Motor neuron (in vitro differentiated cells): Measurements from ENCODE around the gene FRMD4A. TPM values are rescaled to one million over a fixed set of nuclear protein-coding genes. Genes with fewer than 3 reads are reported as not detected.

Source experiments
- ATAC-seq, 8 experiments: fragments of 200-7000 bp; cut with Tn5 transposase; replicated peaks in 6 of 8; 2 replicates each; pipeline ENCODE4 v1.8.0; 2021; ENCODE audit warnings: mild to moderate bottlenecking in 8 of 8, moderate library complexity in 8 of 8
- H3K27ac ChIP-seq, 2 donors: fragments of 250-450 bp; sonication (Bioruptor Pico); 2 replicates each; pipeline ENCODE4 v1.9.0; 2021; ENCODE audit warnings: antibody characterized with exemption in 2 of 2, mild to moderate bottlenecking in 2 of 2, moderate library complexity in 1 of 2
- H3K4me1 ChIP-seq, 2 donors: fragments of 250-450 bp; sonication (Bioruptor Pico); replicated peaks in 1 of 2; 2 replicates each; pipeline ENCODE4 v1.6.1; 2021; ENCODE audit warnings: antibody characterized with exemption in 2 of 2, mild to moderate bottlenecking in 2 of 2, moderate library complexity in 1 of 2
- H3K4me3 ChIP-seq, 5 donors: fragments of 250-450 bp; sonication (Bioruptor Pico); 2 replicates each; pipeline ENCODE4 v1.9.0; 2021; ENCODE audit warnings: antibody characterized with exemption in 5 of 5, mild to moderate bottlenecking in 5 of 5, moderate library complexity in 4 of 5
- WGBS, 10 experiments: fragments of 450-650 bp; shearing (Covaris generic); methylation state at CpG; one replicate each; pipeline ENCODE4 v1.0.0; 2022; 5-methylcytosine and 5-hydroxymethylcytosine counted together
- in situ Hi-C, 9 experiments: fragments of 400-800 bp; cut with MboI; loops; one replicate each; pipeline ENCODE4 v1.15.0; 2021; ENCODE audit warnings: low sequenced_read_pairs in 9 of 9, low pct_unique_long_range_greater_than_20kb in 2 of 9; ENCODE audit not compliant: unreplicated experiment in 9 of 9
- total RNA-seq, 8 experiments: library from RNA; unstranded; fragments of 300-600 nt; gene quantifications; 2 replicates each; pipeline versions ENCODE4 v1.2.3 to v1.2.4, GENCODE V29; 2022

Gene FRMD4A
- total RNA-seq, 8 experiments from 2014 or later: 18.6 to 87.3 (median 44.5) TPM

DNA sequence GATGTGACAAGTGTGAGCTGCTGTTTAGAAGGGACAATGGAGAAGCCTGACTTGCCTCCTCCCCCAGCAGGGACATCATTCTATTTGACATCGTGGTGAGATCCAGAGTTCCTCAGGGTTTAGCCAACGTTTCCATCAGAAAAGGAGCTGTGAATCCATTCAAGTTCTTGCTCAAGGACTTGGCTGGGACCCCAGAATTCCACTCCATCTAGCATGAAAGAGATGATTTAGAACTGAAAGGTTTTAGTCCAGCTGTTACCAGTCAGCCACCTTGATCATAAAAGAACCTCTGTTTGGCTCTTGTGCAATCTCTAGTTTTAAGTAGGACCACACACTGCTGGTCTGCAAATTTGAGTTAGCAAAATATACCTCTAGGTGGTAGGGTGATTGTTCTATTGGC lies 337.6 kb downstream of the FRMD4A start:
- peak in 4 of 8 experiments; percentile 3 to 44 (median 8) for ATAC-seq
- Histone ChIP-seq H3K4me1 (peaks cover 3 to 23% of the 10 kb centered on the region in 2 donors), H3K4me3 (no peak overlapping the region), H3K27ac (no peak overlapping the region)
- 0 to 33% (median 15%) methylated on average over 1 to 2 of the region's 2 CpGs; no CpG with 5 or more reads in 3 of the 10 experiments for WGBS, 10 experiments
- in situ Hi-C loops: no loop called here

DNA sequence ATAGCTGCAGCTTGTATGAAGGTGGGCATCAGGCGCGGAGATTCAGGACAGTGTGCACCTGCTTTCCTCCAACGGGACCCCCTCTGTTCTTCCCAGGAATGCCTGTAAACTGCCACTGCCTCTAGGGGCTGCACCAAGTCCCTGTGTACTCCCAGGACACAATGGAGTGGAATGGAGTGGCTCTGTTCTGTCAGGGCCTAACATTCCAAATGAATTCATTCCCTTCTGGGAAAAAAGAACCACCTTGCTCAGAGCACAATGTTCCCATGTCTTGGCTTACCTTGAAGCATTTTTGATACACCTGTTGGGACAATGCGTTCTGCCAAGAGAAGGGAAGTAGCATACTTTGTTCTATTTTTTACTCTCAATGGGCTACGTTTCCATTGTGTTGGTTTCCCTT lies 339.4 kb downstream of the FRMD4A start:
- H3K4me1 ChIP-seq: peaks cover 11 to 32% of the 10 kb centered on the region in 2 donors
- no peak overlapping the region for H3K27ac ChIP-seq
- H3K4me3 ChIP-seq: no peak overlapping the region
- in situ Hi-C loops: no loop called here
- ATAC-seq: peak in 3 of 8 experiments; percentile 20 to 72 (median 45)
- WGBS, 10 experiments: 38 to 95% (median 82%) methylated on average over 2 to 4 of the region's 5 CpGs

- in situ Hi-C loops: no loop called here
- Histone ChIP-seq H3K4me1 (peaks cover 11 to 32% of the 10 kb centered on the region in 2 donors), H3K4me3 (no peak overlapping the region), H3K27ac (no peak overlapping the region)
- 15 to 100% (median 58%) methylated on average over 2 to 7 of the region's 7 CpGs; no CpG with 5 or more reads in 1 of the 10 experiments for WGBS, 10 experiments
- peak in 3 of 8 experiments; percentile 31 to 66 (median 46) for ATAC-seq
These were observed 339.8 kb downstream of the FRMD4A start for GRCh38 chr10:13990946-13991345.

- 3 to 89% (median 50%) methylated on average over 1 to 9 of the region's 12 CpGs; no CpG with 5 or more reads in 1 of the 10 experiments for WGBS, 10 experiments
- Histone ChIP-seq H3K4me3 (no peak overlapping the region), H3K4me1 (peaks cover 11 to 32% of the 10 kb centered on the region in 2 donors), H3K27ac (peak overlapping the region in 1 of 2 donors; percentile 16)
- peak in 3 of 8 experiments; percentile 8 to 36 (median 28) for ATAC-seq
- in situ Hi-C loops: no loop called here
These were observed 340.3 kb downstream of the FRMD4A start for GRCh38 chr10:13990392-13990805.

GRCh38 chr10:13989616-13990015 lies 341.1 kb downstream of the FRMD4A start:
- Histone ChIP-seq H3K4me1 (peaks cover 11 to 32% of the 10 kb centered on the region in 2 donors), H3K4me3 (no peak overlapping the region), H3K27ac (no peak overlapping the region)
- ATAC-seq: peak in 2 of 8 experiments; percentile 11 to 13
- in situ Hi-C loops: no loop called here
- 100% methylated on average over 2 of the region's 2 CpGs; no CpG with 5 or more reads in 8 of the 10 experiments for WGBS, 10 experiments

- in situ Hi-C loops: no loop called here
- no peak overlapping the region for H3K4me3 ChIP-seq
- peaks cover 24 to 32% of the 10 kb centered on the region in 2 donors for H3K4me1 ChIP-seq
- peak in 7 of 8 experiments; percentile 9 to 91 (median 64) for ATAC-seq
- WGBS, 10 experiments: 4 to 67% (median 27%) methylated on average over 1 to 9 of the region's 9 CpGs; no CpG with 5 or more reads in 1 of the 10 experiments
- peak overlapping the region in 1 of 2 donors; percentile 2 for H3K27ac ChIP-seq
These were observed 343.3 kb downstream of the FRMD4A start for GRCh38 chr10:13987446-13987845.

DNA sequence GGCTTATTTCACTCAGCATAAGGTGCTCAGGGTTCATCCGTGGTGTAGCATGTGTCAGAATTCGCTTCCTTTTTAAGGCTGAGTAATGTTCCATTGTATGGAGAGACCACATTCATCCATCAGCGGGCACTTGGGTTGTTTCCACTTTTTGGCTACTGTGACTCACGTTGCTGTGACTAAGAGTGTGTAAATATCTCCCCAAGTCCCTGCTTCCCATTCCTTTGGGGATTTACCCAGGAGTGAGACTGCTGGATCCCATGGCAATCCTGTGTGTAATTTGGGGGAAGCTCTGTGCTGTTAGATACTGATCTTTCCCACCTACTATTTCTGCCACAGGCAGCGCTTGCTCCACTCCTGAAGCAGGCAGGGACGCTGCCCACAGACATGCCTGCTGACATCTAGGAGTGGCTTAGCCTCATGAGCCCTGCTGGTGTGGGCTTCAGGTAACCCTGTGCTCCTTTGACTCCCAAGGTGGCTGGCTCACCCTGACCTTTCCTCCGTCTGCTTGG lies 346.0 kb downstream of the FRMD4A start:
- no peak overlapping the region for H3K27ac ChIP-seq
- 0 to 100% (median 68%) methylated on average over 1 to 6 of the region's 7 CpGs; no CpG with 5 or more reads in 2 of the 10 experiments for WGBS, 10 experiments
- in situ Hi-C loops: no loop called here
- H3K4me1 ChIP-seq: peaks cover 20 to 30% of the 10 kb centered on the region in 2 donors
- peak in 3 of 8 experiments; percentile 16 to 66 (median 22) for ATAC-seq
- no peak overlapping the region for H3K4me3 ChIP-seq

- ATAC-seq: no peak
These were observed 347.7 kb downstream of the FRMD4A start for GRCh38 chr10:13983035-13983434.

GRCh38 chr10:13978533-13979115 lies 352.1 kb downstream of the FRMD4A start:
- ATAC-seq: peak in 5 of 8 experiments; percentile 53 to 98 (median 69)
- H3K27ac ChIP-seq: no peak overlapping the region
- in situ Hi-C loops: no loop called here

More at GRCh38 chr10:13983035-13983434, 347.7 kb downstream of the FRMD4A start:
- in situ Hi-C loops: no loop called here
- no peak overlapping the region for H3K27ac ChIP-seq
- H3K4me1 ChIP-seq: peaks cover 22 to 45% of the 10 kb centered on the region in 2 donors
- 14 to 100% (median 75%) methylated on average over 2 to 8 of the region's 9 CpGs; no CpG with 5 or more reads in 1 of the 10 experiments for WGBS, 10 experiments
- no peak overlapping the region for H3K4me3 ChIP-seq

DNA sequence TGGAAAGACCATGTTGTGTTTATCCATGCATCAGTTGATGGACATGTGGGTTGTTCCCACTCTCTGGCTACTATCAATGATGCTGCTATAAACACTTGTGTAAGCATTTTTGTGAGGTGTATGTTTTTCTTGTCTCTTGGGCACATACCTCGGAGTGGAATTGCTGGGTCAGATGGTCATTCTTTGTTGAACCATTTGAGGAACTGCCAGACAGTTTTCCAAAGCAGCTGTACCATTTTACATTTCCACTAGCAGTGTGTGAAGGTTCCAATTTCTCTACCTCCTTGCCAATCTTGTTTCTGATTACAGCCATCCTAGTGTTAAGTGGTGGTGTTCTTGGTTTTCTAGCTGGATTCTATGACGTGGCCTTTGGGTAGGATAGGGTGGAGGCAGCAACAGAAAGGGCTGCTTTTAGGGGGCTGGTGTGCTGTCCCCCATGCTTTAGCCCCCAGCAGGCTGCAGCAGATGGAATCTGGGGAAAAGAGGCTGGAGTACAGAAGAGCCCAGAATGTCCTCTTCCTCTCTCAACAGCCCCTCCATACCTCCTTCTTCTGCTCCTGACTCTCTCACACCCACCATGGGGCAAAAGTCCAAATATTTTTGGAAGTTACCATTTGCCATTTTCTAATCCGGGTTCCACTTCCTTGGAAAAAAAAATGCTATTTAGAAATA lies 352.7 kb downstream of the FRMD4A start:
- in situ Hi-C loops: no loop called here
- 86 to 100% (median 100%) methylated on average over 1 to 3 of the region's 3 CpGs; no CpG with 5 or more reads in 3 of the 10 experiments for WGBS, 10 experiments
- peaks cover 9 to 29% of the 10 kb centered on the region in 2 donors for H3K4me1 ChIP-seq
- H3K27ac ChIP-seq: no peak overlapping the region
- no peak overlapping the region for H3K4me3 ChIP-seq
- no peak for ATAC-seq

More at GRCh38 chr10:13978533-13979115, 352.1 kb downstream of the FRMD4A start:
- no peak overlapping the region for H3K4me3 ChIP-seq
- 19 to 90% (median 81%) methylated on average over 1 to 4 of the region's 4 CpGs; no CpG with 5 or more reads in 2 of the 10 experiments for WGBS, 10 experiments
- peaks cover 12 to 36% of the 10 kb centered on the region in 2 donors for H3K4me1 ChIP-seq

GRCh38 chr10:13973742-13974141 lies 357.0 kb downstream of the FRMD4A start:
- in situ Hi-C loops: no loop called here
- ATAC-seq: no peak
- Histone ChIP-seq H3K4me3 (no peak overlapping the region), H3K4me1 (peaks cover 7 to 16% of the 10 kb centered on the region in 2 donors), H3K27ac (no peak overlapping the region)
- 37 to 100% (median 94%) methylated on average over 1 to 4 of the region's 4 CpGs; no CpG with 5 or more reads in 4 of the 10 experiments for WGBS, 10 experiments

- Histone ChIP-seq H3K27ac (no peak overlapping the region), H3K4me3 (no peak overlapping the region), H3K4me1 (peaks cover 3 to 9% of the 10 kb centered on the region in 2 donors)
- in situ Hi-C loops: no loop called here
- no peak for ATAC-seq
- WGBS, 10 experiments: 33 to 89% (median 61%) methylated on average over 1 to 4 of the region's 4 CpGs
These were observed 358.1 kb downstream of the FRMD4A start for GRCh38 chr10:13972609-13973008.
